ENCODE measurements around the gene CCDC69.

Gene CCDC69

GRCh38 chr5:151174612-151175101, 49.2 kb downstream of the CCDC69 start:
- TF ChIP-seq CTCF (IDR thresholded peaks at IDR 0.05; ENCODE audit: low read depth, low read length): no peak
- Histone ChIP-seq H3K4me3 (ENCODE audit: low read depth, low read length) (peak overlapping the region; percentile 48), H3K27me3 (no peaks in the 10 kb centered on the region), H3K9me3 (no peaks in the 10 kb centered on the region), H3K36me3 (no peaks in the 10 kb centered on the region), H3K4me1 (no peaks in the 10 kb centered on the region)
- DNase-seq: peak; percentile 73

DNA sequence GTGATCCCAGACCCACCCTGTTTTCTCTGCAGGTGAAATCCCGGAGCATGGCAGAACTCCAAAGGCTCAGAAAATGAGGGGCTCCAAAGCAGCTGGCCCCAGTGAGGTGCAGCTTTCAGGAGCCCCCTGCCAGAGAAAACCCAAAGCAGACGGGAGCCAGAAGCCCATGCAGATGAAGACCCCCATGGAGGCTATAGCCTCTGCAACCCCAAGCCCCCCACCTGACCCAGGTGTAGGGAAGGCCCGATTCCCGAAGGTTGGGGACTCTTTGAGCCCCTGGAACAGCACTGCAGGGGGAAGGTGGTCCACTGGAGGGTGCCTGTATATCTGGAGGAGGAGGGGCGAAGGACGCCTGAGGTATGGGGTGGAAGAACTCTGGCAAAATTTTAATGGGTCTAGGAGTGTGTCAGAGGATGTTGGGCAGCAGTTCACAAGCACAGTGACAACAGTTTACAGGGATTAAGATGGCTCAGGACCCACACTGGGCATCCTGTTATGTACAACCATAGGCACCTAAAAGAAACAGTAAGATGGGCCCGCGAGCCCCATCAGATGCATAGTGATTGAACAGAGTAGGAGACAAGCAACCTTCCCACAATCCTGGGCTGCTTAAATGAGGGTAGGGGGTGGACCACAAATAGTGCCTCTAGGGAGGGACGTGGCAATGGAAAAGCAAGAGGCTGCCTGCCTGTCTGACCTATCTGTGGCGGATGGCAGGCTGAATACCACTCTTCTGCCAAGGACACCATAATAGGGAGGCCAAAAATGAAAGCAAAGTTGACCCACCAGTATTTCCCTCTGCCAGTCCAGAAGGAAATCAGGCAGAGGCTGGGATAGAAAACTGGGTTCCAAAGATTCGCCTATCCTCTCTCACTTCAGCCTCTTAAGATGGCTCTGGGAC, 49.9 kb downstream of the CCDC69 start:
- TF ChIP-seq CTCF (IDR thresholded peaks at IDR 0.05; ENCODE audit: low read depth, low read length): no peak
- H3K36me3 ChIP-seq: no peaks in the 10 kb centered on the region
- H3K4me3 ChIP-seq (ENCODE audit: low read depth, low read length): peak overlapping the region; percentile 48
- no peaks in the 10 kb centered on the region for H3K4me1 ChIP-seq
- no peak for DNase-seq
- H3K27me3 ChIP-seq: no peaks in the 10 kb centered on the region
- H3K9me3 ChIP-seq: no peaks in the 10 kb centered on the region

DNA sequence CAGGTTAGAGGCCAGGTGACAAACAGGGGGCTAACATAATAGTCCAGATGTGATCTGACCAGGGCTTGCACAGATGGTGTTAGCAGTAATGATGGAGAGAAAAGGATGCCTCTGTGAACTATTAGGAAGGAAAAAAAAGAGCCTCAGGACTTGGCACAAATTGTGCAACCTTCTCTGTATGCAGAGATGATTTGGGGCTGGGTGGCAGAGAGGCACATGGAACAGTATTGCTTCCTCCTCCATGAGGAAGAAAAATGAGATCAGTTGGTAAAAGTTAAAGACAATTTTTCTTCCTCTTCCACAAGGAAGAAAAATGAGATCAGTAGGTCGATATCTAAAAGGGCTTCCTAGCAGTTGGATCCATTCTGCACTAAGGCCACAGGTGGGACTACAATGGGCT, 52.4 kb downstream of the CCDC69 start:
- no peak for TF ChIP-seq CTCF (IDR thresholded peaks at IDR 0.05; ENCODE audit: low read depth, low read length)
- H3K4me3 ChIP-seq (ENCODE audit: low read depth, low read length): no peak overlapping the region
- no peaks in the 10 kb centered on the region for H3K36me3 ChIP-seq
- H3K9me3 ChIP-seq: no peaks in the 10 kb centered on the region
- H3K27me3 ChIP-seq: no peaks in the 10 kb centered on the region
- H3K4me1 ChIP-seq: no peaks in the 10 kb centered on the region
- no peak for DNase-seq

- no peak for TF ChIP-seq CTCF (IDR thresholded peaks at IDR 0.05; ENCODE audit: low read depth, low read length)
- no peaks in the 10 kb centered on the region for H3K4me1 ChIP-seq
- H3K27me3 ChIP-seq: no peaks in the 10 kb centered on the region
- DNase-seq: no peak
- H3K36me3 ChIP-seq: no peaks in the 10 kb centered on the region
- H3K4me3 ChIP-seq (ENCODE audit: low read depth, low read length): no peak overlapping the region
- no peaks in the 10 kb centered on the region for H3K9me3 ChIP-seq
Measured at GRCh38 chr5:151168602-151169344, 55.1 kb downstream of the CCDC69 start.

DNA sequence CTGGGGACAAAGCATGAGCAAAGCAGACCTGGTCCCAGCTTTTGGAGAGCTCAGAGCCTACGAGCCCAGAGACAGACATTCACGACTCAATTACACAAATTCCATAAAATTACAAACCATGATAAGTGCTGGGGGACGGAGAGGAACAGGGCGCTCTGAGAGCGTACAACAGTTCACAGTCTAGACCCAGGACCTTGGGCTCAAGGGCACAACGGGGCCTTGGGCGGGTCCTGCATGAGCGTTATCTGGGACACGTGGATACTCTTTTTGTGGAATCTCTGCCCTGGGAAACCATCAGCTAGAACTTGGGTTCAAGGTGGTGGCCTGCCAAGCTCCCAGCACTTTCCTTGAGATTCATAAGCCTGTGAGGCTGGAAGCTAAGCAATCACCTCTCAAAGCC, 56.9 kb downstream of the CCDC69 start:
- Histone ChIP-seq H3K4me3 (ENCODE audit: low read depth, low read length) (no peak overlapping the region), H3K27me3 (no peaks in the 10 kb centered on the region), H3K36me3 (no peaks in the 10 kb centered on the region), H3K4me1 (no peaks in the 10 kb centered on the region), H3K9me3 (no peaks in the 10 kb centered on the region)
- no peak for TF ChIP-seq CTCF (IDR thresholded peaks at IDR 0.05; ENCODE audit: low read depth, low read length)
- DNase-seq: no peak

Measured in BE2C (cell line).